IMR-90 (cell line): ENCODE measurements around the gene EIF3A. TPM values are rescaled to one million over a fixed set of nuclear protein-coding genes. Genes with fewer than 3 reads are reported as not detected.
A peak's percentile ranks its signal among the peaks of the same experiment; 100 is the strongest.

Source experiments
- ATAC-seq: fragments of 200-7000 bp; cut with Tn5 transposase; 2 replicates; pipeline ENCODE4 v1.9.1; 2020; ENCODE audit warnings: low read depth, mild to moderate bottlenecking, moderate library complexity
- BruUV-seq: library from RNA; stranded (reverse); fragments of 400-500 nt; replicated peaks from 2 replicates; lab custom pipeline; 2021; lab: Mats Ljungman, UMichigan
- CTCF ChIA-PET: fragments of 300-600 bp; formaldehyde crosslinking; extraction: SDS; loops from one replicate; lab custom pipeline; 2021; ENCODE audit warnings: antibody characterized with exemption; lab: Yijun Ruan, JAX
- POLR2A ChIA-PET: fragments of 300-600 bp; sonication (Branson Sonifier 250); formaldehyde crosslinking; loops from one replicate; lab custom pipeline; 2022; ENCODE audit warnings: antibody characterized with exemption; ENCODE audit not compliant: unreplicated experiment; lab: Charles Lee
- DNase-seq: peaks from one replicate; pipeline ENCODE4 v3.0.0; 2013
- H2AFZ ChIP-seq: replicated peaks from 2 replicates; pipeline ENCODE3; 2013; ENCODE audit warnings: low read length, mild to moderate bottlenecking; ENCODE audit not compliant: poor library complexity
- H2AK5ac ChIP-seq: 2 replicates; pipeline ENCODE4 v1.6.1; 2013; ENCODE audit warnings: low read depth, low read length, inconsistent platforms
- H2AK9ac ChIP-seq: replicated peaks from 2 replicates; pipeline ENCODE3; 2013; ENCODE audit warnings: mild to moderate bottlenecking, low read depth, low read length, moderate library complexity; ENCODE audit not compliant: poor library complexity
- H2BK120ac ChIP-seq: 2 replicates; pipeline ENCODE4 v1.6.1; 2013; ENCODE audit warnings: low read depth, low read length, inconsistent platforms
- H2BK15ac ChIP-seq: 3 replicates; pipeline ENCODE4 v1.6.1; 2013; ENCODE audit warnings: low read depth, low read length, inconsistent platforms
- H2BK20ac ChIP-seq: 2 replicates; pipeline ENCODE4 v1.6.1; 2013; ENCODE audit warnings: low read depth, mild to moderate bottlenecking, inconsistent platforms, low read length, moderate library complexity
- H2BK5ac ChIP-seq: 2 replicates; pipeline ENCODE4 v1.6.1; 2013; ENCODE audit warnings: mild to moderate bottlenecking, low read depth, low read length, inconsistent platforms; ENCODE audit not compliant: poor library complexity, severe bottlenecking
- H3K14ac ChIP-seq: replicated peaks from 2 replicates; pipeline ENCODE4 v1.6.1; 2013; ENCODE audit warnings: low read depth, low read length, inconsistent platforms
- H3K18ac ChIP-seq: 2 replicates; pipeline ENCODE4 v1.6.1; 2013; ENCODE audit warnings: low read depth, low read length, control low read depth
- H3K23ac ChIP-seq: 2 replicates; pipeline ENCODE4 v1.6.1; 2013; ENCODE audit warnings: low read depth, low read length, inconsistent platforms
- H3K27ac ChIP-seq: 2 replicates; pipeline ENCODE4 v1.5.1; 2013; ENCODE audit warnings: mild to moderate bottlenecking, control low read depth, low read length; ENCODE audit not compliant: insufficient read depth
- H3K27me3 ChIP-seq: 2 replicates; pipeline ENCODE4 v1.6.1; 2013; ENCODE audit warnings: low read length; ENCODE audit not compliant: control insufficient read depth, insufficient read depth
- H3K36me3 ChIP-seq: 2 replicates; pipeline ENCODE4 v1.6.1; 2013; ENCODE audit warnings: low read length, mixed read lengths; ENCODE audit not compliant: control insufficient read depth, insufficient read depth
- H3K4ac ChIP-seq: 2 replicates; pipeline ENCODE4 v1.6.1; 2013; ENCODE audit warnings: low read depth, low read length, inconsistent platforms
- H3K4me1 ChIP-seq: 2 replicates; pipeline ENCODE4 v1.6.1; 2013; ENCODE audit warnings: low read length, mixed read lengths; ENCODE audit not compliant: control insufficient read depth, insufficient read depth
- H3K4me2 ChIP-seq: 2 replicates; pipeline ENCODE4 v1.6.1; 2013; ENCODE audit warnings: low read depth, mild to moderate bottlenecking, control low read depth, low read length, moderate library complexity
- H3K4me3 ChIP-seq: 2 replicates; pipeline ENCODE4 v1.5.1; 2013; ENCODE audit warnings: low read depth, mild to moderate bottlenecking, control low read depth, low read length, moderate library complexity; ENCODE audit not compliant: insufficient read depth
- H3K56ac ChIP-seq: 2 replicates; pipeline ENCODE4 v1.6.1; 2013; ENCODE audit warnings: low read length, inconsistent platforms; ENCODE audit not compliant: insufficient read depth; ENCODE audit errors: extremely low read depth
- H3K79me1 ChIP-seq, 2 experiments: 2 replicates each; pipeline ENCODE4 v1.6.1; 2013; ENCODE audit warnings: low read length in 2 of 2, inconsistent platforms in 1 of 2, low read depth in 1 of 2
- H3K9ac ChIP-seq: 2 replicates; pipeline ENCODE4 v1.6.1; 2013; ENCODE audit warnings: low read depth, low read length, control low read depth
- H3K9me1 ChIP-seq: 2 replicates; pipeline ENCODE4 v1.6.1; 2013; ENCODE audit warnings: low read length, inconsistent platforms; ENCODE audit not compliant: insufficient read depth
- H3K9me3 ChIP-seq: 2 replicates; pipeline ENCODE4 v1.6.1; 2013; ENCODE audit warnings: low read length; ENCODE audit not compliant: control insufficient read depth, insufficient read depth
- H4K20me1 ChIP-seq: 2 replicates; pipeline ENCODE4 v1.6.1; 2013; ENCODE audit warnings: low read length, inconsistent platforms; ENCODE audit not compliant: insufficient read depth
- H4K5ac ChIP-seq: 2 replicates; pipeline ENCODE4 v1.6.1; 2013; ENCODE audit warnings: mild to moderate bottlenecking, low read depth, low read length, control low read depth
- H4K8ac ChIP-seq, 2 experiments: 2 replicates each; pipeline ENCODE4 v1.6.1; 2013; ENCODE audit warnings: low read depth in 2 of 2, low read length in 2 of 2, control low read depth in 1 of 2, inconsistent platforms in 1 of 2
- H4K91ac ChIP-seq: 2 replicates; pipeline ENCODE4 v1.6.1; 2013; ENCODE audit warnings: low read depth, low read length, inconsistent platforms; ENCODE audit not compliant: insufficient read depth
- BHLHE40 ChIP-seq: fragments of 150-350 bp; IDR thresholded peaks from 2 replicates; pipeline ENCODE4 v1.6.1; 2016; ENCODE audit warnings: mild to moderate bottlenecking, low read depth, low read length
- CEBPB ChIP-seq: IDR thresholded peaks from 2 replicates; pipeline ENCODE4 v1.6.1; 2012; ENCODE audit warnings: low read depth, low read length, improper control_type of control experiment
- CHD1 ChIP-seq: IDR thresholded peaks from 2 replicates; pipeline ENCODE4 v1.6.1; 2012; ENCODE audit warnings: low read depth, low read length, improper control_type of control experiment
- ELK1 ChIP-seq: fragments of 150-350 bp; IDR thresholded peaks from 2 replicates; pipeline ENCODE4 v1.6.1; 2016; ENCODE audit warnings: low read depth, mild to moderate bottlenecking, low read length, moderate library complexity, borderline replicate concordance
- FOS ChIP-seq: fragments of 150-350 bp; IDR thresholded peaks from 2 replicates; pipeline ENCODE4 v1.6.1; 2016; ENCODE audit warnings: low read depth, low read length
- MAFK ChIP-seq: IDR thresholded peaks from 2 replicates; pipeline ENCODE4 v1.6.1; 2012; ENCODE audit warnings: low read depth, low read length, improper control_type of control experiment
- MAZ ChIP-seq: IDR thresholded peaks from 2 replicates; pipeline ENCODE4 v1.6.1; 2012; ENCODE audit warnings: low read depth, mild to moderate bottlenecking, low read length, improper control_type of control experiment, moderate library complexity, borderline replicate concordance
- MXI1 ChIP-seq: IDR thresholded peaks from 2 replicates; pipeline ENCODE4 v1.6.1; 2012; ENCODE audit warnings: low read depth, mild to moderate bottlenecking, low read length, moderate library complexity, borderline replicate concordance
- POLR2A ChIP-seq: IDR thresholded peaks from 2 replicates; pipeline ENCODE4 v1.6.1; 2012; ENCODE audit warnings: mild to moderate bottlenecking, low read depth, low read length
- RAD21 ChIP-seq: IDR thresholded peaks from 2 replicates; pipeline ENCODE4 v1.6.1; 2012; ENCODE audit warnings: low read length, improper control_type of control experiment
- RFX5 ChIP-seq: IDR thresholded peaks from 2 replicates; pipeline ENCODE4 v1.8.0; 2012; ENCODE audit warnings: low read depth, mild to moderate bottlenecking, low read length, moderate library complexity
- SMC3 ChIP-seq: fragments of 150-350 bp; IDR thresholded peaks from 2 replicates; pipeline ENCODE4 v1.6.1; 2016; ENCODE audit warnings: low read depth, mild to moderate bottlenecking, antibody characterized with exemption, low read length, moderate library complexity
- USF2 ChIP-seq: fragments of 150-350 bp; IDR thresholded peaks from 2 replicates; pipeline ENCODE4 v1.6.1; 2017; ENCODE audit warnings: mild to moderate bottlenecking, antibody characterized with exemption, low read length, low read depth
- WGBS, 2 experiments: methylation state at CpG; one replicate each; pipeline versions ENCODE4 v1.1.5 to v1.1.7; 2013; ENCODE audit warnings: missing lambda C conversion rate in 2 of 2; ENCODE audit not compliant: insufficient read length in 1 of 2; ENCODE audit errors: extremely low coverage in 2 of 2; 5-methylcytosine and 5-hydroxymethylcytosine counted together
- dilution Hi-C: fragments of 300-500 bp; cut with HindIII; formaldehyde crosslinking; loops from one replicate; pipeline ENCODE4 v1.14.3; 2018; ENCODE audit warnings: low sequenced_read_pairs; ENCODE audit not compliant: unreplicated experiment
- in situ Hi-C: fragments of 300-500 bp; cut with MboI; formaldehyde crosslinking; loops from 3 replicates; pipeline ENCODE4 v1.14.3; 2019; ENCODE audit warnings: low sequenced_read_pairs, inconsistent platforms, mixed read lengths
- intact Hi-C: fragments of 100-400 bp; cut with micrococcal nuclease; formaldehyde crosslinking; loops from 2 replicates; pipeline ENCODE4 v1.10.0; 2022
- polyA plus RNA-seq, 3 experiments: library from polyadenylated mRNA; depleted of rRNA; stranded (reverse); fragments of >200 nt; gene quantifications; 2 replicates each; pipeline ENCODE4 v1.2.3, GENCODE V29; 2012; ENCODE audit warnings: low replicate concordance in 1 of 3
- total RNA-seq: library from RNA; depleted of rRNA; stranded (reverse); fragments of >200 nt; gene quantifications from 2 replicates; pipeline ENCODE4 v1.2.3, GENCODE V29; 2012

The EIF3A gene
- total and polyA plus RNA-seq, 2 of the 4 experiments (the other 2 are of a cell fraction): 49.6 to 145 TPM

DNA sequence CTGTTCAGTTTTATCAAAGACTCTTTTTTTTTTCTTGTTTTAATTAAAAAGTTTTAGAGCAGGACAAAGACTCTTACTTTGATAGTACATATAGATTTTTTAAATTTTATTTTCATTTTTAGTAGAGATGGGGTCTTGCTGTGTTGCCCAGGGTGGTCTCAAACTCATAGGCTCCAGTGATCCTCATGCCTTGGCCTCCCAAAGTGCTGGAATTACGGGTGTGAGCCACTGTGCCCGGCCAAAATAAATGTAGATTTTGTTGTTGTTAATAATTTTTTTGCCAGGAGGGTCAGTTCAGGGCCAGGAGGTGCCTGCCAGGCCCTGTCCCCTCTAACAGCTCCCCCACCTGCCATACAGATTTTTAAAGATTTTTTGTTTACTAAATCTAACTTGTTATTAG, 40.3 kb upstream of the EIF3A start:
- intact Hi-C loops: no loop called here
- POLR2A ChIA-PET: no interaction called here

More for the DNA sequence above, 40.3 kb upstream of the EIF3A start:
- Histone ChIP-seq H4K20me1 (peaks cover 4% of the 10 kb centered on the region; the same call in 1 of the 2 replicates), H3K27ac (peak overlapping the region; percentile 66; the same call in 1 of the 2 replicates), H3K9me1 (peaks cover 4% of the 10 kb centered on the region; the same call in 1 of the 2 replicates), H3K14ac (no peak overlapping the region), H2BK5ac (peak overlapping the region; percentile 85), H2AFZ (no peak overlapping the region), H4K8ac (peak overlapping the region in 1 of 2 experiments; percentile 29; a peak in 1 of 4 replicates), H3K36me3 (peaks cover 54% of the 10 kb centered on the region), H3K18ac (0 out of 2 replicates have a peak overlapping the region, but pooled peaks have one; percentile 33), H3K79me1 (peaks cover 2 to 29% of the 10 kb centered on the region in 2 experiments; a peak in 3 of 4 replicates), H3K9me3 (no peaks in the 10 kb centered on the region), H4K5ac (no peak overlapping the region), H3K4me2 (no peak overlapping the region), H3K56ac (no peak overlapping the region), H3K4ac (peak overlapping the region; percentile 55; the same call in 1 of the 2 replicates), H3K27me3 (no peaks in the 10 kb centered on the region), H3K9ac (no peak overlapping the region), H2BK120ac (peak overlapping the region; percentile 58; the same call in 1 of the 2 replicates), H2AK9ac (no peak overlapping the region), H3K23ac (no peak overlapping the region), H3K4me3 (no peak overlapping the region), H4K91ac (peak overlapping the region; percentile 35; the same call in 1 of the 2 replicates), H2BK20ac (no peak overlapping the region), H2AK5ac (no peak overlapping the region), H2BK15ac (no peak overlapping the region), H3K4me1 (peaks cover 2% of the 10 kb centered on the region; the same call in 1 of the 2 replicates)
- CTCF ChIA-PET: interaction anchor here (1.0 kb wide), 1 partner anchor 10 kb away, joined by 3 read pairs; no protein-coding TSS in a partner anchor
- no CpG with 5 or more reads among the region's 2 CpGs for WGBS, 2 experiments
- DNase-seq: no peak
- no peak for TF ChIP-seq BHLHE40
- no peak for TF ChIP-seq POLR2A
- TF ChIP-seq MXI1: no peak
- no peak for TF ChIP-seq CEBPB
- TF ChIP-seq MAFK: no peak
- no peak for TF ChIP-seq USF2
- no peak for TF ChIP-seq SMC3
- no peak for TF ChIP-seq CHD1
- TF ChIP-seq ELK1: no peak
- no peak for TF ChIP-seq MAZ
- no peak for TF ChIP-seq RFX5
- no peak for TF ChIP-seq RAD21
- no peak for TF ChIP-seq FOS
- no peak for ATAC-seq
- dilution Hi-C loops: no loop called here
- BruUV-seq: no TSS peak
- in situ Hi-C loops: no loop called here
